Endothelial cell of umbilical vein (primary cell): Measurements from ENCODE around the gene CCR2. TPM values are rescaled to one million over a fixed set of nuclear protein-coding genes. Genes with fewer than 3 reads are reported as not detected.

Experiments
- BruUV-seq: library from RNA; stranded (reverse); fragments of 400-500 nt; replicated peaks from 2 replicates; lab custom pipeline; 2021; lab: Mats Ljungman, UMichigan
- CTCF ChIA-PET: fragments of 300-600, 350-600 bp; sonication (Branson Sonifier 250); formaldehyde crosslinking; loops from one replicate; lab custom pipeline; 2021; ENCODE audit warnings: antibody characterized with exemption, inconsistent platforms; lab: Charles Lee
- POLR2A ChIA-PET: fragments of 300-600, 350-600 bp; sonication (Branson Sonifier 250); formaldehyde crosslinking; loops from one replicate; lab custom pipeline; 2021; ENCODE audit warnings: antibody characterized with exemption, inconsistent platforms; lab: Charles Lee
- DNase-seq: peaks from one replicate; pipeline ENCODE4 v3.0.0-alpha.2; 2011; ENCODE audit warnings: low read depth, low spot score
- FAIRE-seq: peaks from 2 replicates; lab custom pipeline; 2011; peaks lifted over from hg19 to GRCh38; lab: Jason Lieb, UNC
- H2AFZ ChIP-seq: 2 replicates; pipeline ENCODE4 v1.6.0; 2012; ENCODE audit warnings: low read depth, low read length, control low read depth, inconsistent platforms
- H3K27ac ChIP-seq: 2 replicates; pipeline ENCODE4 v1.5.1; 2011; ENCODE audit warnings: low read depth, mild to moderate bottlenecking, control low read depth, low read length, moderate library complexity; ENCODE audit not compliant: insufficient read depth
- H3K27me3 ChIP-seq, 2 experiments: 2 replicates each; pipeline versions ENCODE4 v1.6.0 to v1.6.1; 2011; ENCODE audit warnings: low read length in 2 of 2, mixed read lengths in 1 of 2; ENCODE audit not compliant: control insufficient read depth in 2 of 2, insufficient read depth in 2 of 2
- H3K36me3 ChIP-seq, 2 experiments: 2 replicates in 1 of 2; 3 replicates in 1 of 2; pipeline ENCODE4 v1.5.1; 2011; ENCODE audit warnings: low read length in 2 of 2, mild to moderate bottlenecking in 1 of 2, moderate library complexity in 1 of 2; ENCODE audit not compliant: control insufficient read depth in 2 of 2, insufficient read depth in 2 of 2; ENCODE audit errors: extremely low read depth in 1 of 2
- H3K4me1 ChIP-seq: 3 replicates; pipeline ENCODE4 v1.5.1; 2011; ENCODE audit warnings: mild to moderate bottlenecking, low read length; ENCODE audit not compliant: control insufficient read depth, insufficient read depth; ENCODE audit errors: extremely low read depth
- H3K4me2 ChIP-seq: 2 replicates; pipeline ENCODE4 v1.6.1; 2011; ENCODE audit warnings: low read length, control low read depth, mixed read lengths; ENCODE audit not compliant: insufficient read depth
- H3K4me3 ChIP-seq, 3 experiments: fragments of 200-600 bp in 1 of 3; sonication (generic), shearing (Covaris generic) in 1 of 3; replicated peaks in 1 of 3; 2 replicates each; pipeline ENCODE4 v1.5.1; 2011 to 2016; ENCODE audit warnings: control low read depth in 3 of 3, low read length in 3 of 3, mild to moderate bottlenecking in 2 of 3, inconsistent platforms in 1 of 3, low read depth in 1 of 3, moderate library complexity in 1 of 3; ENCODE audit not compliant: insufficient read depth in 1 of 3
- H3K79me2 ChIP-seq: 2 replicates; pipeline ENCODE4 v1.6.0; 2012; ENCODE audit warnings: low read length, inconsistent platforms; ENCODE audit not compliant: control insufficient read depth, insufficient read depth
- H3K9ac ChIP-seq: replicated peaks from 2 replicates; pipeline ENCODE3; 2011; ENCODE audit warnings: low read length, control low read depth; ENCODE audit not compliant: insufficient read depth; ENCODE audit errors: extremely low read depth
- H3K9me1 ChIP-seq: replicated peaks from 3 replicates; pipeline ENCODE4 v1.6.0; 2011; ENCODE audit warnings: mild to moderate bottlenecking, low read length; ENCODE audit not compliant: control insufficient read depth, insufficient read depth; ENCODE audit errors: extremely low read depth
- H3K9me3 ChIP-seq: replicated peaks from 2 replicates; pipeline ENCODE4 v1.5.1; 2012; ENCODE audit warnings: low read length, inconsistent platforms; ENCODE audit not compliant: control insufficient read depth, insufficient read depth
- H4K20me1 ChIP-seq: replicated peaks from 2 replicates; pipeline ENCODE3; 2011; ENCODE audit warnings: mild to moderate bottlenecking, low read length; ENCODE audit not compliant: control insufficient read depth, insufficient read depth; ENCODE audit errors: extremely low read depth
- EZH2 ChIP-seq: IDR thresholded peaks from 2 replicates; pipeline ENCODE4 v1.6.1; 2012; ENCODE audit warnings: borderline replicate concordance, low read depth, mild to moderate bottlenecking, moderate library complexity, low read length, inconsistent platforms; ENCODE audit not compliant: severe bottlenecking
- FOS ChIP-seq: IDR thresholded peaks from 2 replicates; pipeline ENCODE4 v1.6.1; 2011; ENCODE audit warnings: mild to moderate bottlenecking, low read length, moderate library complexity, borderline replicate concordance; ENCODE audit not compliant: insufficient read depth
- GATA2 ChIP-seq: IDR thresholded peaks from 2 replicates; pipeline ENCODE4 v1.7.0; 2011; ENCODE audit warnings: low read depth, mild to moderate bottlenecking, moderate library complexity, mixed read lengths, low read length; ENCODE audit not compliant: insufficient read length, insufficient read depth
- JUN ChIP-seq: IDR thresholded peaks from 2 replicates; pipeline ENCODE4 v1.6.1; 2011; ENCODE audit warnings: borderline replicate concordance, low read depth; ENCODE audit not compliant: insufficient read length, insufficient read depth
- MYC ChIP-seq: IDR thresholded peaks from one replicate; pipeline ENCODE4 v1.6.1; 2011; ENCODE audit warnings: mild to moderate bottlenecking, low read depth, low read length
- POLR2A ChIP-seq: IDR thresholded peaks from 2 replicates; pipeline ENCODE4 v1.6.1; 2012; ENCODE audit warnings: low read depth, mild to moderate bottlenecking, control low read depth, low read length
- POLR2AphosphoS5 ChIP-seq: IDR thresholded peaks from 2 replicates; pipeline ENCODE4 v1.6.1; 2012; ENCODE audit warnings: low read depth, mild to moderate bottlenecking, control low read depth, low read length, moderate library complexity; ENCODE audit not compliant: insufficient read depth
- dilution Hi-C: fragments of 300-500 bp; cut with MboI; formaldehyde crosslinking; loops from one replicate; pipeline ENCODE4 v1.15.0; 2019; ENCODE audit warnings: low sequenced_read_pairs; ENCODE audit not compliant: extremely low pct_ligation_motif_present
- intact Hi-C: fragments of 100-400 bp; cut with micrococcal nuclease; formaldehyde crosslinking; loops from one replicate; pipeline ENCODE4 v1.10.0; 2022
- polyA plus RNA-seq, 4 experiments: library from polyadenylated mRNA; depleted of rRNA in 3 of 4; stranded (reverse) in 3 of 4; unstranded in 1 of 4; fragments of >200 nt; gene quantifications; 2 replicates each; pipeline versions ENCODE4 v1.2.1 to v1.2.3, GENCODE V29; 2011 to 2012; ENCODE audit warnings: missing spikeins in 1 of 4
- total RNA-seq: library from RNA; stranded (reverse); gene quantifications from 2 replicates; pipeline ENCODE4 v1.2.3, GENCODE V29; 2021
- TF ChIP-seq, protein P1 (sequence below): IDR thresholded peaks from 2 replicates; pipeline ENCODE4 v1.6.1; 2011; ENCODE audit not compliant: insufficient read depth, insufficient read length
- TF ChIP-seq, protein P2 (sequence below), 2 donors: IDR thresholded peaks; 1 replicate in 1 of 2; 2 replicates in 1 of 2; pipeline ENCODE4 v1.5.1; 2011; ENCODE audit warnings: low read length in 2 of 2, mild to moderate bottlenecking in 2 of 2, moderate library complexity in 2 of 2, control low read depth in 1 of 2, inconsistent platforms in 1 of 2, low read depth in 1 of 2; ENCODE audit not compliant: insufficient read depth in 1 of 2; ENCODE audit errors: extremely low read depth in 1 of 2

Gene CCR2
- total and polyA plus RNA-seq, 2 donors (not counting 3 experiments of a cell fraction or from before 2014, with no cell fraction given), result not detected

DNA sequence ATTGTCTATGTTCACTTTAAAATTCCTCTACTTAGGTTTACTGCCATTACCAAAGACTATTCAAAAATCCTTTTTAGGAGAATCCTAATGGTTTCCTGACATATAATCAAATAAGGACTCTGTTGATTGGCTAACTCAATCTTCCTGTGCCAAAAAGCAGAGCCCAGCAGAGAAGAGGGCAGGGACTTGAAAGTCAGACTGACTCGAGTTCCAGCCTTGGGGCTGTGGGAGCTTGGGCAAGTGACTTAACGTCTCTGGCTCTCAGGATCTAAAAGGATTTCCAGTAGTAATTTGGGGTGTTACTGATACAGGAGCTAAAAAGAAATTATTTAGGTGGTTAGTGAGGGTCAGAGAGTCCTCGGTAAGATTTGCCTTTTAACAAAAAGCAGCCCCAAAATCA, 27.7 kb downstream of the CCR2 start:
- FAIRE-seq (no peak), DNase-seq (no peak)
- no peaks in the 10 kb centered on the region for H3K4me1 ChIP-seq
- no peak overlapping the region for H3K4me2 ChIP-seq
- H3K36me3 ChIP-seq, result no peaks in the 10 kb centered on the region
- peaks cover 4 to 15% of the 10 kb centered on the region in 2 experiments for H3K27me3 ChIP-seq
- intact Hi-C loops (no loop called here), dilution Hi-C loops (no loop called here)
- H2AFZ ChIP-seq, result no peak overlapping the region
- no peaks in the 10 kb centered on the region for H4K20me1 ChIP-seq
- no peaks in the 10 kb centered on the region for H3K9me3 ChIP-seq
- TF ChIP-seq GATA2 (no peak), JUN (no peak), EZH2 (no peak), FOS (no peak), POLR2A (no peak), MYC (no peak), POLR2AphosphoS5 (no peak)
- TF ChIP-seq, protein P1, sequence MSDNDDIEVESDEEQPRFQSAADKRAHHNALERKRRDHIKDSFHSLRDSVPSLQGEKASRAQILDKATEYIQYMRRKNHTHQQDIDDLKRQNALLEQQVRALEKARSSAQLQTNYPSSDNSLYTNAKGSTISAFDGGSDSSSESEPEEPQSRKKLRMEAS, result no peak
- TF ChIP-seq, protein P2, sequence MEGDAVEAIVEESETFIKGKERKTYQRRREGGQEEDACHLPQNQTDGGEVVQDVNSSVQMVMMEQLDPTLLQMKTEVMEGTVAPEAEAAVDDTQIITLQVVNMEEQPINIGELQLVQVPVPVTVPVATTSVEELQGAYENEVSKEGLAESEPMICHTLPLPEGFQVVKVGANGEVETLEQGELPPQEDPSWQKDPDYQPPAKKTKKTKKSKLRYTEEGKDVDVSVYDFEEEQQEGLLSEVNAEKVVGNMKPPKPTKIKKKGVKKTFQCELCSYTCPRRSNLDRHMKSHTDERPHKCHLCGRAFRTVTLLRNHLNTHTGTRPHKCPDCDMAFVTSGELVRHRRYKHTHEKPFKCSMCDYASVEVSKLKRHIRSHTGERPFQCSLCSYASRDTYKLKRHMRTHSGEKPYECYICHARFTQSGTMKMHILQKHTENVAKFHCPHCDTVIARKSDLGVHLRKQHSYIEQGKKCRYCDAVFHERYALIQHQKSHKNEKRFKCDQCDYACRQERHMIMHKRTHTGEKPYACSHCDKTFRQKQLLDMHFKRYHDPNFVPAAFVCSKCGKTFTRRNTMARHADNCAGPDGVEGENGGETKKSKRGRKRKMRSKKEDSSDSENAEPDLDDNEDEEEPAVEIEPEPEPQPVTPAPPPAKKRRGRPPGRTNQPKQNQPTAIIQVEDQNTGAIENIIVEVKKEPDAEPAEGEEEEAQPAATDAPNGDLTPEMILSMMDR (IDR thresholded peaks at IDR 0.05; ENCODE audit: extremely low read depth in 1 of 2, insufficient read depth in 1 of 2, low read depth in 1 of 2, low read length in 2 of 2), result no peak
- no peaks in the 10 kb centered on the region for H3K9me1 ChIP-seq
- ChIA-PET CTCF (interaction anchor here (1.3 to 2.0 kb wide), 3 partner anchors 11 to 46 kb away, joined by 3 to 5 read pairs (median 4); partner anchors contain the start of gene CCR5), POLR2A (no interaction called here)
- H3K79me2 ChIP-seq, result no peaks in the 10 kb centered on the region
- H3K27ac ChIP-seq, result no peak overlapping the region
- no peak overlapping the region for H3K9ac ChIP-seq
- no TSS peak for BruUV-seq
- H3K4me3 ChIP-seq, result no peak overlapping the region
